Right lobe of liver (tissue), 4 donors: ENCODE results near the gene ACTN2.

Experiments used
- CTCF ChIP-seq, 4 donors: fragments of 200-600 bp in 3 of 4; fragments of 450-650 bp in 1 of 4; IDR thresholded peaks; one replicate each; pipeline versions ENCODE4 v1.5.1 to v1.8.0; 2016 to 2022; ENCODE audit warnings: antibody characterized with exemption in 4 of 4, mild to moderate bottlenecking in 2 of 4
- POLR2A ChIP-seq: fragments of 450-650 bp; IDR thresholded peaks from one replicate; pipeline ENCODE4 v1.6.1; 2017; ENCODE audit warnings: antibody characterized with exemption, mild to moderate bottlenecking
- donor health status: DM: no; HTN: no; CAD: no.
- donor health status: DM: no; HTN: no; CAD: no.
- donor health status: DM: no; HTN: yes; CAD: no.

GRCh38 chr1:236751935-236752334 lies 65.6 kb downstream of the ACTN2 start:
- TF ChIP-seq CTCF (IDR thresholded peaks at IDR 0.05): no peak
- no peak for TF ChIP-seq POLR2A
